Measurements from ENCODE around the gene UMOD.
A peak's percentile ranks its signal among the peaks of the same experiment; 100 is the strongest.

Gene UMOD

GRCh38 chr16:20352615-20353014, at the start of gene UMOD:
TSS of gene UMOD (minus strand) at chr16:20352715. CDS start at chr16:20350737, 1,978 bp downstream.
- no peak for DNase-seq

GRCh38 chr16:20401475-20402016, 49.0 kb upstream of the UMOD start:
- DNase-seq, result no peak

GRCh38 chr16:20401066-20401465, 48.6 kb upstream of the UMOD start:
- DNase-seq, result no peak

- DNase-seq, result no peak
Measured at GRCh38 chr16:20399185-20399584, 46.7 kb upstream of the UMOD start.

GRCh38 chr16:20398603-20399002, 46.1 kb upstream of the UMOD start:
- DNase-seq, result no peak

GRCh38 chr16:20397468-20398074, 45.1 kb upstream of the UMOD start:
- no peak for DNase-seq

- DNase-seq, result no peak
Measured at GRCh38 chr16:20396846-20397467, 44.4 kb upstream of the UMOD start.

GRCh38 chr16:20395946-20396345, 43.4 kb upstream of the UMOD start:
- no peak for DNase-seq

- DNase-seq, result no peak
Measured at GRCh38 chr16:20393801-20394577, 41.5 kb upstream of the UMOD start.

- no peak for DNase-seq
Measured at GRCh38 chr16:20391045-20391444, 38.5 kb upstream of the UMOD start.

- DNase-seq, result no peak
Measured at GRCh38 chr16:20388854-20389253, 36.3 kb upstream of the UMOD start.

- DNase-seq, result no peak
Measured at GRCh38 chr16:20387978-20388377, 35.5 kb upstream of the UMOD start.

- peak; percentile 77 for DNase-seq
Measured at GRCh38 chr16:20385844-20386832, 33.6 kb upstream of the UMOD start.

- peak; percentile 83 for DNase-seq
Measured at GRCh38 chr16:20383106-20384029, 30.9 kb upstream of the UMOD start.

GRCh38 chr16:20382202-20382948, 29.9 kb upstream of the UMOD start:
- no peak for DNase-seq

- no peak for DNase-seq
Measured at GRCh38 chr16:20380782-20381181, 28.3 kb upstream of the UMOD start.

GRCh38 chr16:20377181-20377580, 24.7 kb upstream of the UMOD start:
- no peak for DNase-seq

GRCh38 chr16:20372701-20373100, 20.2 kb upstream of the UMOD start:
- no peak for DNase-seq

- DNase-seq, result peak; percentile 10
Measured at GRCh38 chr16:20369452-20370054, 17.0 kb upstream of the UMOD start.

- DNase-seq, result no peak
Measured at GRCh38 chr16:20364051-20364450, 11.5 kb upstream of the UMOD start.

Data from OCI-M1 (cell line).